ENCODE measurements around the gene NCOA1. TPM values are rescaled to one million over a fixed set of nuclear protein-coding genes. Genes with fewer than 3 reads are reported as not detected.
A peak's percentile ranks its signal among the peaks of the same experiment; 100 is the strongest.

The NCOA1 gene
- total and polyA plus RNA-seq, 12 donors = 8.6 to 36.7 (median 32.0) TPM

DNA sequence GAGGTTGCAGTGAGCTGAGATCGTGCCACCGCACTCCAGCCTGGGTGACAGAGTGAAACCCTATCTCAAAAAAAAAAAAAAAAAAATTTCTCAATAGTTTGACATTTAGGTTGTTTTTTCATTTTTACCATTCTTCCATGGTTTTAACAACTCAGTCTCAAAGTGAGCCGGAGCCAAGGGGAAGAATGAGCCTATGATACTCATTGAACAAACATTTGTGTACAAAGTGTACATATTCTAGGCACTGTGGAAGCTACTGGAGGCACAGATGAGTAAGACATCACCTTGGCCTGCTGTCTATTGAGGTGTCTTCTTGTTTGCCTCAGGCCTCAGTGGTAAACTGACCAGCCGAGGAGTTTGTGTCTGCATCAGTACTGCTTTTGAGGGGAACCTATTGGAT, 324.1 kb downstream of the NCOA1 start:
- ATAC-seq (no peak), DNase-seq (no peak)
- peaks cover 0 to 14% (median 0%) of the 10 kb centered on the region in 9 donors for H3K4me1 ChIP-seq
- peaks cover 0 to 52% (median 8%) of the 10 kb centered on the region in 9 donors for H3K36me3 ChIP-seq
- TF ChIP-seq, protein P1, sequence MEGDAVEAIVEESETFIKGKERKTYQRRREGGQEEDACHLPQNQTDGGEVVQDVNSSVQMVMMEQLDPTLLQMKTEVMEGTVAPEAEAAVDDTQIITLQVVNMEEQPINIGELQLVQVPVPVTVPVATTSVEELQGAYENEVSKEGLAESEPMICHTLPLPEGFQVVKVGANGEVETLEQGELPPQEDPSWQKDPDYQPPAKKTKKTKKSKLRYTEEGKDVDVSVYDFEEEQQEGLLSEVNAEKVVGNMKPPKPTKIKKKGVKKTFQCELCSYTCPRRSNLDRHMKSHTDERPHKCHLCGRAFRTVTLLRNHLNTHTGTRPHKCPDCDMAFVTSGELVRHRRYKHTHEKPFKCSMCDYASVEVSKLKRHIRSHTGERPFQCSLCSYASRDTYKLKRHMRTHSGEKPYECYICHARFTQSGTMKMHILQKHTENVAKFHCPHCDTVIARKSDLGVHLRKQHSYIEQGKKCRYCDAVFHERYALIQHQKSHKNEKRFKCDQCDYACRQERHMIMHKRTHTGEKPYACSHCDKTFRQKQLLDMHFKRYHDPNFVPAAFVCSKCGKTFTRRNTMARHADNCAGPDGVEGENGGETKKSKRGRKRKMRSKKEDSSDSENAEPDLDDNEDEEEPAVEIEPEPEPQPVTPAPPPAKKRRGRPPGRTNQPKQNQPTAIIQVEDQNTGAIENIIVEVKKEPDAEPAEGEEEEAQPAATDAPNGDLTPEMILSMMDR (IDR thresholded peaks at IDR 0.05) = no peak
- H3K9me3 ChIP-seq = no peaks in the 10 kb centered on the region
- intact Hi-C loops (cut with DNase I) = loop anchor here in 1 of 10 donors (5.0 kb wide), 1 partner anchor 393 kb away; no protein-coding TSS in a partner anchor
- H3K27me3 ChIP-seq = no peaks in the 10 kb centered on the region
- H3K27ac ChIP-seq = no peak overlapping the region
- no peak overlapping the region for H3K4me3 ChIP-seq
- 98 to 100% methylated on average over 4 of the region's 4 CpGs for WGBS, 2 donors

DNA sequence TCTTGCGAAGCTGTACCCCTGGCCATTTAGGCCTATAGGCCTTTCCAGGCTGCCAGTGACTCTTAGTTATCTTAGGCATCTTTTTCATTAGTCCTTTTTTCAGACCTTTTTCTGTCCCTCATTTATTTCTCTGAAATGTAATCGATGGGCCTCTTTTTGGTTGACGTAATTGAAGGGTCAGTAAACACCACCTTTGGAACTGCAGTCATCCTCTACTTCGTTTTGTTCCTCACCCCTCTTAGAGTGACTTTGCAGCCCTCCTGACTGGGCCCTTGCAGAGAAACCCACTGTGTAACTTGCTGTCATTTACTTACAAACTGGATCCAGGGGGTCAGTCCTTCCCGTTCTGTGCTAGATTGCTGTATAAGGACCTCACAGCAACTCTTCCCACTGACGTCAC, 325.4 kb downstream of the NCOA1 start:
- H3K27ac ChIP-seq = no peak overlapping the region
- intact Hi-C loops (cut with DNase I) = loop anchor here in 1 of 10 donors (5.0 kb wide), 1 partner anchor 394 kb away; no protein-coding TSS in a partner anchor
- H3K4me3 ChIP-seq = no peak overlapping the region
- no peaks in the 10 kb centered on the region for H3K9me3 ChIP-seq
- TF ChIP-seq, protein P1 (IDR thresholded peaks at IDR 0.05) = no peak
- H3K36me3 ChIP-seq = peaks cover 0 to 64% (median 8%) of the 10 kb centered on the region in 9 donors
- WGBS, 2 donors = 96 to 98% methylated on average over 6 of the region's 6 CpGs
- H3K4me1 ChIP-seq = peaks cover 0 to 14% (median 0%) of the 10 kb centered on the region in 9 donors
- ATAC-seq (no peak), DNase-seq (no peak)
- H3K27me3 ChIP-seq = no peaks in the 10 kb centered on the region

DNA sequence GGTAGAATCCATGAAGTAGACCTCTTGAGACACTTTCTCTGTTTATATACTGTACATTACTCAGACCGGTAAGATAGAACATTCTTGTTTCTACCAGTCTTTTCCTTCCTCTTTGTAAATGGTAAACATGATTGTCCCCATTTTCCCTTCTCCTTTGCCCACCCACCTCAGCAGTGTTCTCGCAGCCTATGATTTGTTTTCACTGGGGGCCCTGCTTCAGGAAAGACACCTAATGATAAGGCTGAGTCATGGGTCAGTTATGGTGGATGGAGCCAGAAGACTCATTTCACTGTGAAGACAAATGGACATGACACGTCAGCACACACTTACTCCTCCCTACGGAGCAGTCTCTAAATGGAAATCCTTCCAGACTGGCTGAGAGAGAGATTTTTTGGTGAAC, 325.8 kb downstream of the NCOA1 start:
- Histone ChIP-seq H3K27me3 (no peaks in the 10 kb centered on the region), H3K4me1 (peaks cover 0 to 14% (median 0%) of the 10 kb centered on the region in 9 donors), H3K4me3 (no peak overlapping the region), H3K9me3 (no peaks in the 10 kb centered on the region), H3K36me3 (peaks cover 0 to 69% (median 8%) of the 10 kb centered on the region in 9 donors), H3K27ac (no peak overlapping the region)
- ATAC-seq (no peak), DNase-seq (no peak)
- intact Hi-C loops (cut with DNase I) = loop anchor here in 1 of 10 donors (5.0 kb wide), 1 partner anchor 395 kb away; no protein-coding TSS in a partner anchor
- 73 to 79% methylated on average over 4 of the region's 4 CpGs for WGBS, 2 donors
- TF ChIP-seq, protein P1 (IDR thresholded peaks at IDR 0.05) = no peak

DNA sequence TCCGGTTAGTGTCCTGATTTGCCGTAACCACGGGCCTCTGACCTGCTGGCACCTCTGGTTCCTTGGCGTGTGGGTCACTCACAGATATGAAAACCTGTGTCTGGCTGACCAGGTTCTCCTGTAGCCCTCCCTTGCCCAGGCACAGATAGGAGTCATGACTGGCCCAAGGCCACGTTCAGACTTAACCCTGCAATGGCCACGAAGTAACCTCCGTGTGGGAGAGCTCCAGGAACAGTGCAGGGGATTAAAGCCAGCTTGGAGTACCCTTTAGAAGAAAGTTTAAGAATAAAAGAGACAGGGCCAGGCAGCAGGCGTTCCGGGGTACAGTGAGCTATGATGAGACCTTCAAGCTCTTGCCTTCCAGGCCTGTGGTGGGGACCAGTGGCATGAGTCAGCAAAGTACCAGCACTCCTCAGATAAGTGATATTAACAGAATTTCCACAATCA, 327.7 kb downstream of the NCOA1 start:
- ATAC-seq (peak in 5 of 8 donors; percentile 33 to 69 (median 48)), DNase-seq (no peak)
- Histone ChIP-seq H3K36me3 (peaks cover 0 to 87% (median 15%) of the 10 kb centered on the region in 9 donors), H3K27me3 (no peaks in the 10 kb centered on the region), H3K9me3 (no peaks in the 10 kb centered on the region), H3K4me1 (peaks cover 0 to 14% (median 0%) of the 10 kb centered on the region in 9 donors), H3K27ac (no peak overlapping the region), H3K4me3 (no peak overlapping the region)
- TF ChIP-seq, protein P1 (IDR thresholded peaks at IDR 0.05) = no peak
- WGBS, 2 donors = 64 to 68% methylated on average over 9 of the region's 9 CpGs
- intact Hi-C loops (cut with DNase I) = loop anchor here in 1 of 10 donors (5.0 kb wide), 1 partner anchor 396 kb away; no protein-coding TSS in a partner anchor
